ENCODE measurements around the gene TNFRSF18.
A peak's percentile ranks its signal among the peaks of the same experiment; 100 is the strongest.

Gene TNFRSF18

DNA sequence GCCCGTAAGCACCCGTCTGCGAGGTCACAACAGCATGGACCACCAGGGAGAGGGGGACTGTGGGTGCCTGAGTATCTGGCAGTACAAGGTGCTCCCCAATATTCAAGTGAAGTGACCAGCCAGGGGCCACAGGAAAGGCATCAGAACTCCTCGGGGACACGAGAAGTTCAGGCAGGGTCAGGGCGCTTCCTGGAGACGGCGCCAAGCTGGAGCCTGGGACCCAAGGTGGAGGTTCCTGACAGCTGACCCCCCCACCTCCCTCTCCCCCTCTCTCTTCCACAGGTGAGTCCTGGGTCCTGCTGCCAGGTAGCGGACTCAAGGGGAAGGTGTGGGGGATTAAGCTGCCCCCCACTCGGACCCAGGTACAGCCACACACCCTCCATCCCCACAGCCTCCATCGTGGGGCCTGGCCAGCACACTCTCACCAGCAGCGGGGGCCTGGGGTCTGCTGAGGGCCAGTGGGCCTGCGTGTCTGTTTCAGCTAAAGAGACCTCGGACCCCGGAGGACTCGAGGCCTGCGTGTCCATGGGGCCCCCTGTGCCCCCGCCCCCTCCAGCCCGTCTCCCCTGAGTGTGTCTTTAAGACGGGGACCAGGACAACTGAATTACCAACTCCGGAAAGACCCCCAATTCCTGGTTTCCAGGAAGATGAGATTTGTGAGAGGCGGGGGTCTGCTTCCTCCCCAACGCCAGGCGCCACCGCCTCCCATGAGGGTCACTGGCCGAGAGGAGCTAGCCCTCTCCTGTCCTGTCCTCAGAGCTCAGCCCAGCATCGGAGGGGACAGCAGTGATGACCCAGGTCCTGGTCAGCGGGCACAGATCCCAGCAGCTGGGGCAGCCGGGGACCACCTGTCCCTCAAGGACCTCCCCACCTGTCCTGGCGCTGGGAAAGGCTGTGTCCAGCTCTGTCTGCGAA lies 6.2 kb downstream of the TNFRSF18 start:
- Histone ChIP-seq H3K36me3 (ENCODE audit: control insufficient read depth, insufficient read depth, low read length) (no peaks in the 10 kb centered on the region), H3K27me3 (replicated peaks; ENCODE audit: control insufficient read depth, insufficient read depth, low read length) (no peaks in the 10 kb centered on the region), H3K4me3 (replicated peaks; ENCODE audit: low read depth, low read length) (no peak overlapping the region; the same call in 1 of the 2 replicates)
- TF ChIP-seq, protein P1, sequence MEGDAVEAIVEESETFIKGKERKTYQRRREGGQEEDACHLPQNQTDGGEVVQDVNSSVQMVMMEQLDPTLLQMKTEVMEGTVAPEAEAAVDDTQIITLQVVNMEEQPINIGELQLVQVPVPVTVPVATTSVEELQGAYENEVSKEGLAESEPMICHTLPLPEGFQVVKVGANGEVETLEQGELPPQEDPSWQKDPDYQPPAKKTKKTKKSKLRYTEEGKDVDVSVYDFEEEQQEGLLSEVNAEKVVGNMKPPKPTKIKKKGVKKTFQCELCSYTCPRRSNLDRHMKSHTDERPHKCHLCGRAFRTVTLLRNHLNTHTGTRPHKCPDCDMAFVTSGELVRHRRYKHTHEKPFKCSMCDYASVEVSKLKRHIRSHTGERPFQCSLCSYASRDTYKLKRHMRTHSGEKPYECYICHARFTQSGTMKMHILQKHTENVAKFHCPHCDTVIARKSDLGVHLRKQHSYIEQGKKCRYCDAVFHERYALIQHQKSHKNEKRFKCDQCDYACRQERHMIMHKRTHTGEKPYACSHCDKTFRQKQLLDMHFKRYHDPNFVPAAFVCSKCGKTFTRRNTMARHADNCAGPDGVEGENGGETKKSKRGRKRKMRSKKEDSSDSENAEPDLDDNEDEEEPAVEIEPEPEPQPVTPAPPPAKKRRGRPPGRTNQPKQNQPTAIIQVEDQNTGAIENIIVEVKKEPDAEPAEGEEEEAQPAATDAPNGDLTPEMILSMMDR (IDR thresholded peaks at IDR 0.05; ENCODE audit: insufficient read depth, low read length, poor library complexity, severe bottlenecking), result no peak
- peak; percentile 8 for DNase-seq (ENCODE audit: extremely low read depth, insufficient read length)

GRCh38 chr1:1199141-1199960 lies 7.0 kb downstream of the TNFRSF18 start:
- Histone ChIP-seq H3K27me3 (replicated peaks; ENCODE audit: control insufficient read depth, insufficient read depth, low read length) (no peaks in the 10 kb centered on the region), H3K4me3 (replicated peaks; ENCODE audit: low read depth, low read length) (no peak overlapping the region), H3K36me3 (ENCODE audit: control insufficient read depth, insufficient read depth, low read length) (no peaks in the 10 kb centered on the region)
- TF ChIP-seq, protein P1 (IDR thresholded peaks at IDR 0.05; ENCODE audit: insufficient read depth, low read length, poor library complexity, severe bottlenecking), result no peak
- DNase-seq (ENCODE audit: extremely low read depth, insufficient read length), result peak; percentile 13

- H3K4me3 ChIP-seq (replicated peaks; ENCODE audit: low read depth, low read length), result no peak overlapping the region
- no peak for DNase-seq (ENCODE audit: extremely low read depth, insufficient read length)
- no peaks in the 10 kb centered on the region for H3K27me3 ChIP-seq (replicated peaks; ENCODE audit: control insufficient read depth, insufficient read depth, low read length)
- TF ChIP-seq, protein P1 (IDR thresholded peaks at IDR 0.05; ENCODE audit: insufficient read depth, low read length, poor library complexity, severe bottlenecking), result no peak
- no peaks in the 10 kb centered on the region for H3K36me3 ChIP-seq (ENCODE audit: control insufficient read depth, insufficient read depth, low read length)
These were observed 7.8 kb downstream of the TNFRSF18 start for GRCh38 chr1:1198423-1199140.

DNA sequence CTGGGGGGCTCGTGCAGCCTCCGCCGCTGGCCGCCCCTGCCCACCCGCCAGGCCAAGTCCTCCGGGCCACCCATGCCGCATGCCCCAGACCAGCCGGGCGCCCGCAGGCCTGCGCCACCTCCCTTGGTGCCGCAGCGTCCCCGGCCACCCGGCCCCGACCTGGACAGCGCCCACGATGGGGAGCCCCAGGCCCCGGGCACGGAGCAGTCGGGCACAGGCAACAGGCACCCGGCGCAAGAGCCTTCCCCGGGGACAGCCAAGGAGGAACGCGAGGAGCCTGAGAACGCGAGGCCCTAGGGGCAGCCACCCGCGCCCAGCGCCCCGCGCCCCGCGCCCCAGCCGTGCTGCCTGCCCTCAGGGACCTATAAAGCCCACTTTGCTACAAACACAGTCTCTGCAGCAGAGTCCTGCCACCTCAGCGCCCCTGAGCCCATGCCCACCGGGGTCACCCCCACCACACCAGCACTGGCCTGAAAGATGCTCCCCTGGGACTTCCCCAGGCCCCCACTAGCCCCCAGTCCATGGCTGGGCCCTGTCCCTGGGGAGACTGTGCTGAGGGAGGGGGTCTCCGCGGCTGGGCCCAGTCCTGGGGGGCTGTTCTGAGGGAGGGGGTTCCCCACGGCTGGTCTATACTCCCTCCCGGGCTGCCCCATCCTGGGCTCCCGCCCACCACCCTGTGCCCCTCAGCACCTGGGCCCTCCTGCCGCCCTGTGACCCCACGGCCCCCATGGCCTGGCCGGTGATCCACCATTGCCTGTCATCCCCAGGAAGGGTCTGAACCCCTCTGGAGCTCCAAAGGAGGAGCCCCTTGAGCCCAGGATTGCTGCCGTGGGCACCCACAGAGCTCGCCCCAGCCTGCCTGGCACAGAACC lies 8.6 kb downstream of the TNFRSF18 start:
- no peaks in the 10 kb centered on the region for H3K27me3 ChIP-seq (replicated peaks; ENCODE audit: control insufficient read depth, insufficient read depth, low read length)

More for the DNA sequence above, 8.6 kb downstream of the TNFRSF18 start:
- Histone ChIP-seq H3K4me3 (replicated peaks; ENCODE audit: low read depth, low read length) (no peak overlapping the region), H3K36me3 (ENCODE audit: control insufficient read depth, insufficient read depth, low read length) (no peaks in the 10 kb centered on the region)
- TF ChIP-seq, protein P1 (IDR thresholded peaks at IDR 0.05; ENCODE audit: insufficient read depth, low read length, poor library complexity, severe bottlenecking), result no peak
- DNase-seq (ENCODE audit: extremely low read depth, insufficient read length), result peak; percentile 3
